Brain microvascular endothelial cell (primary cell): ENCODE data around the gene KRTAP10-1.

ENCODE experiments used
- DNase-seq: peaks from one replicate; pipeline ENCODE4 v3.0.0-alpha.2; 2020
- H3K27ac ChIP-seq: fragments of 250-450 bp; sonication (Bioruptor Pico); 2 replicates; pipeline ENCODE4 v1.5.1; 2020; ENCODE audit warnings: mild to moderate bottlenecking, moderate library complexity
- H3K27me3 ChIP-seq: fragments of 250-450 bp; sonication (Bioruptor Pico); replicated peaks from 2 replicates; pipeline ENCODE4 v1.5.1; 2020; ENCODE audit warnings: mild to moderate bottlenecking
- H3K36me3 ChIP-seq: fragments of 250-450 bp; sonication (Bioruptor Pico); replicated peaks from 2 replicates; pipeline ENCODE4 v1.5.1; 2020; ENCODE audit warnings: mild to moderate bottlenecking
- H3K4me3 ChIP-seq: 2 replicates; pipeline ENCODE4 v1.5.1; 2011; ENCODE audit warnings: low read depth, mild to moderate bottlenecking, control low read depth, low read length, moderate library complexity
- CTCF ChIP-seq: IDR thresholded peaks from 2 replicates; pipeline ENCODE4 v1.5.1; 2011; ENCODE audit warnings: low read depth, mild to moderate bottlenecking, moderate library complexity, low read length, control low read depth, inconsistent platforms; ENCODE audit errors: missing control alignments
- in situ Hi-C: cut with HindIII; loops from 2 replicates; pipeline ENCODE4 v1.10.0; 2017; ENCODE audit warnings: low sequenced_read_pairs, low pct_ligation_motif_present

KRTAP10-1 gene

GRCh38 chr21:44516342-44516741, 23.7 kb downstream of the KRTAP10-1 start:
- no peaks in the 10 kb centered on the region for H3K36me3 ChIP-seq
- TF ChIP-seq CTCF = no peak
- in situ Hi-C loops = no loop called here
- H3K4me3 ChIP-seq = no peak overlapping the region
- DNase-seq = no peak
- no peak overlapping the region for H3K27ac ChIP-seq
- no peaks in the 10 kb centered on the region for H3K27me3 ChIP-seq

GRCh38 chr21:44515359-44516165, 24.4 kb downstream of the KRTAP10-1 start:
- H3K27me3 ChIP-seq = no peaks in the 10 kb centered on the region
- no peak overlapping the region for H3K4me3 ChIP-seq
- H3K27ac ChIP-seq = no peak overlapping the region
- in situ Hi-C loops = no loop called here
- no peaks in the 10 kb centered on the region for H3K36me3 ChIP-seq
- DNase-seq = no peak
- no peak for TF ChIP-seq CTCF

GRCh38 chr21:44514746-44515358, 25.1 kb downstream of the KRTAP10-1 start:
- no peak for DNase-seq
- Histone ChIP-seq H3K27ac (no peak overlapping the region), H3K4me3 (no peak overlapping the region), H3K36me3 (no peaks in the 10 kb centered on the region), H3K27me3 (no peaks in the 10 kb centered on the region)
- in situ Hi-C loops = no loop called here
- TF ChIP-seq CTCF = no peak

GRCh38 chr21:44514218-44514520, 25.8 kb downstream of the KRTAP10-1 start:
- in situ Hi-C loops = no loop called here
- no peak for DNase-seq
- Histone ChIP-seq H3K4me3 (no peak overlapping the region), H3K27me3 (no peaks in the 10 kb centered on the region), H3K27ac (no peak overlapping the region), H3K36me3 (no peaks in the 10 kb centered on the region)
- no peak for TF ChIP-seq CTCF

- in situ Hi-C loops = no loop called here
- Histone ChIP-seq H3K4me3 (no peak overlapping the region), H3K27me3 (no peaks in the 10 kb centered on the region), H3K36me3 (no peaks in the 10 kb centered on the region), H3K27ac (no peak overlapping the region)
- TF ChIP-seq CTCF = no peak
- no peak for DNase-seq
These were observed 26.4 kb downstream of the KRTAP10-1 start for GRCh38 chr21:44513389-44514217.
